Esophagus squamous epithelium (tissue), 4 donors: ENCODE measurements around the gene TXNDC2.

Source experiments
- CTCF ChIP-seq, 6 experiments: fragments of 450-650 bp in 4 of 6; fragments of 200-600 bp in 2 of 6; sonication (generic) in 2 of 6; IDR thresholded peaks; one replicate each; pipeline ENCODE4 v1.5.1; 2016 to 2019; ENCODE audit warnings: antibody characterized with exemption in 6 of 6, mild to moderate bottlenecking in 4 of 6, moderate library complexity in 4 of 6
- POLR2A ChIP-seq, 4 donors: fragments of 450-650 bp; IDR thresholded peaks; one replicate each; pipeline ENCODE4 v1.6.1; 2017; ENCODE audit warnings: antibody characterized with exemption in 4 of 4, mild to moderate bottlenecking in 4 of 4, moderate library complexity in 3 of 4

GRCh38 chr18:9913151-9913525 lies 27.4 kb downstream of the TXNDC2 start:
- TF ChIP-seq POLR2A (IDR thresholded peaks at IDR 0.05) (no peak), CTCF (IDR thresholded peaks at IDR 0.05) (no peak)
